Measurements from ENCODE around the gene SOCS1. TPM values are rescaled to one million over a fixed set of nuclear protein-coding genes. Genes with fewer than 3 reads are reported as not detected.

The SOCS1 gene
- total RNA-seq, 1 donor from 2014 or later: 161 TPM

DNA sequence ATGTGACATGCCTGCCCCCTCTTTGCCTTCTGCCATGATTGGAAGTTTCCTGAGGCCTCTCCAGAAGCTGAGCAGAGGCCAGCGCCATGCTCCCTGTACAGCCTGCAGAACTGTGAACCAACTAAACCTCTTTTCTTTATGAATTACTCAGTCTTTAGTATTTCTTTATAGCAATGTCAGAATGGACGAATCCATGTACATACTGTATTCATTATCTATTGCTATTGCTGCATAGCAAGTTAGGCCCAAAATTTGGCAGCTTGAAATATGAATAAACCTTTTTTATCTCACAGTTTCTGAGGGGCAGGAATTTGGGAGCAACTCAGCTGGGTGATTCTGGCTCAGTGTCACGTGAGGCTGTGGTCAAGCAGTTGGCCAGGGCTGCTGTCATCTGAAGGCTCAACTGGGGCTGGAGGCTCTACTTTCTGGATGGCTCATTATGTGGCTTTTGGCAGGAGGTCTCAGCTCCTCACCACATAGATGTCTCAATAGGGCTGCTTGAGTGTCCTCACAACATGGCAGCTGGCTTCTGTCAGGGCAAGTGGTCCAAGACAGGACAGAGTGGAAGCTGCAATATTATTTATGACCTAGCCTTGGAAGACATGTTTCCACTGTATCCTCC is 40.0 kb downstream of the SOCS1 start:
- peaks cover 28% of the 10 kb centered on the region for H3K9me3 Mint-ChIP-seq
- DNase-seq (ENCODE audit: low spot score): no peak
- no peak overlapping the region for H3K27ac Mint-ChIP-seq
- peaks cover 20% of the 10 kb centered on the region for H3K36me3 Mint-ChIP-seq (ENCODE audit: low read depth)
- peaks cover 25% of the 10 kb centered on the region for H3K4me1 Mint-ChIP-seq (ENCODE audit: low read depth)
- H3K27me3 Mint-ChIP-seq (ENCODE audit: insufficient read depth): no peaks in the 10 kb centered on the region
- no peak overlapping the region for H3K4me3 Mint-ChIP-seq
- intact Hi-C loops (cut with micrococcal nuclease): no loop called here

DNA sequence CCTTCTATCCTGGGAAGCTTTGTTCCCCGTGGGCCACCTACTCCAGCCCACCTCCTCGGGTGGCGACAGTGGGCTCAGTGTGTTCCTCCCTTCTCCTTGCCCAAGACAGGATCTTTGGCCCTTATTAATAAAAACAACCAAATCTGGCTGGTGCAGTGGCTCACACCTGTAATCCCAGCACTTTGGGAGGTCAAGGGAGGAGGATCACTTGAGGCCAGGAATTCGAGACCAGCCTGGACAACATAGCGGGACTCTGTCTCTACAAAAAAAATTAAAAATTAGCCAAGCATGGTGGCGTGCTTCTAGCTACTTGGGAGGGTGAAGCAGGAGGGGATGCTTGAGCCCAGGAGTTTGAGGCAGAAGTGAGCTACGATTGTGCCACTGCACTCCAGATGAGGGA is 42.2 kb downstream of the SOCS1 start:
- Mint-ChIP-seq H3K4me1 (ENCODE audit: low read depth) (peaks cover 13% of the 10 kb centered on the region), H3K4me3 (no peak overlapping the region), H3K9me3 (peaks cover 23% of the 10 kb centered on the region), H3K27me3 (ENCODE audit: insufficient read depth) (no peaks in the 10 kb centered on the region), H3K36me3 (ENCODE audit: low read depth) (peaks cover 15% of the 10 kb centered on the region), H3K27ac (no peak overlapping the region)
- intact Hi-C loops (cut with micrococcal nuclease): no loop called here
- no peak for DNase-seq (ENCODE audit: low spot score)

DNA sequence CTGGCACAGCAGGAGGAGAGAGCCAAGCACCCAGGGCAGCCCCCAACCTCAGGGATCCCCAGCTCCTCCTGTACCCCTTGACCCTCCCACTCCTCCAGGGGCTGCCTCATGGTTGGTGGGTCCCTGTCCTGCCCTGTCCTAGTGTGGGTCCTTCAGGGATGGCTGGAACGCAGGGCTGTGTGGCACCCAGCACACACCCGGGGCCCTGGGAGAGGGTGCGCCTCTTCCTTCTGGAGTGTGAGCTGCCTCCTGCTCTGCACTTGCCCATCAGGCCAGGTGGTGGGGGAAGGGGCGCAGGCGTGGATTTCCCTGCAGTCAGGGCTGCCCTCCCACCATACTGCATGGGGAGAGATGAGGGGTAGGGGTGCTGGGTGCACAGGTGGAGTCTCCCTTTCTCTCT is 42.6 kb downstream of the SOCS1 start:
- no peak overlapping the region for H3K27ac Mint-ChIP-seq
- H3K36me3 Mint-ChIP-seq (ENCODE audit: low read depth): peaks cover 12% of the 10 kb centered on the region
- no peak overlapping the region for H3K4me3 Mint-ChIP-seq
- intact Hi-C loops (cut with micrococcal nuclease): no loop called here
- H3K4me1 Mint-ChIP-seq (ENCODE audit: low read depth): peaks cover 12% of the 10 kb centered on the region
- no peak for DNase-seq (ENCODE audit: low spot score)
- H3K9me3 Mint-ChIP-seq: peaks cover 20% of the 10 kb centered on the region
- H3K27me3 Mint-ChIP-seq (ENCODE audit: insufficient read depth): no peaks in the 10 kb centered on the region

DNA sequence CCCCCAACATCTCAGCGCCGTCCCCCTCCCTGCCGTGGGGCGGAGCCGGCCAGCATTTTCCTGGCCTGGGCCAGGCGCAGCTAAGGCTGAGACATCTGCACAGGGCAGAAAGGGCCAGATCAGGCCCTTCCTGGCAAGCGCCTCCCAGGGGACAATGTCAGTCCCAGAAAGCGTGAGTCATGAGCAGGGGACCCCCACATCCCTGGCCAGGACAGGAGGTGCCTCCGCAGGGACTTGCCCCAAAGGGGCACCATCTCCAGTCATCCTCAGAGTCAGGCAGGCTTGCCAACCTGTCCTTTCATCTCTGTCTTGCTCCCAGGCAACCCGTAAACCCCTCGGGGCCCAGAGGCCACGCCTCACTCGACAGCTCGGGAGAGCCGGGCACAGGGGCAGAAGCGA is 43.2 kb downstream of the SOCS1 start:
- Mint-ChIP-seq H3K9me3 (peaks cover 17% of the 10 kb centered on the region), H3K4me3 (no peak overlapping the region), H3K4me1 (ENCODE audit: low read depth) (peaks cover 18% of the 10 kb centered on the region), H3K27me3 (ENCODE audit: insufficient read depth) (no peaks in the 10 kb centered on the region), H3K36me3 (ENCODE audit: low read depth) (peaks cover 9% of the 10 kb centered on the region), H3K27ac (no peak overlapping the region)
- DNase-seq (ENCODE audit: low spot score): no peak
- intact Hi-C loops (cut with micrococcal nuclease): no loop called here

DNA sequence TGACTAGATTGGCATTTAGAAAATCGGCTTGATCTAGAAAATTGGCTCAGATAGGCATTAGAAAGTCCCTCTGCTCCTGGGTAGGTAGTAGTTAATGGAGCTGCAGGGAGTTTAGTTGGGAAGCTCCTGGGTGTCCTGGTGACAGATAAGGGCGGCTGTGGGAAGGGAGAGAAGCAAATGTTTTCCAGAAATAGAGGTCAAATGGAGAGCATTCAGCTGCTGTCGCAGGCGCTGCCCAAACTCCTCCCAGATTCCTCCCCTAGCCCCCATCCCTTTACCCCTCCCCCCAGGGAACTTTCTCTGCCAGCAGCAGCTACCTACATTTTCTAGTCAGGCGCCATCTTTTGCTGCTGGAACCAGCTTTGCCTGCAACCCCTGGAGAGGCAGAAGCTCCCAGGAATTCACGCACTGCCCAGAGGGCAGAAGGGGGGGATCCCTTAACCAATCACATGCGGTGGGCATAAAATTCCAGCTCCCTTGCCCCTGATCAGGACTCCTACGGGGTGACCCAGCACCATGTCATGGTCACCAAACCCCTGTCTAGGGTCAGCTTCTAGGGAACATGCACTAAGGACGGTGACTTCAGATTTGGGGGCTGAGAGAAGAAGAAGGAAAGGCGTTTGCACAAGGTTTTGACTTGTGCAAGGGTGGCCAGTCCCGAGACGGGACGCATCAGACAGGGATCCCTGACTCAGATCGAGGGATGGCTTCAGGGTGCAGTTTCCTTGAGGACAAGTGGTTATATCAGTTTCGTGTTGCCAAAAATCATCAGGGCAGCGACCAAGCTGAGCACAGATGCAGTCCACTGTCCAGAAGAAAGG is 43.8 kb downstream of the SOCS1 start:
- H3K4me1 Mint-ChIP-seq (ENCODE audit: low read depth): peaks cover 22% of the 10 kb centered on the region
- no peak overlapping the region for H3K4me3 Mint-ChIP-seq
- H3K9me3 Mint-ChIP-seq: peaks cover 16% of the 10 kb centered on the region
- peaks cover 6% of the 10 kb centered on the region for H3K36me3 Mint-ChIP-seq (ENCODE audit: low read depth)
- intact Hi-C loops (cut with micrococcal nuclease): no loop called here
- no peak for DNase-seq (ENCODE audit: low spot score)
- H3K27me3 Mint-ChIP-seq (ENCODE audit: insufficient read depth): no peaks in the 10 kb centered on the region
- no peak overlapping the region for H3K27ac Mint-ChIP-seq

DNA sequence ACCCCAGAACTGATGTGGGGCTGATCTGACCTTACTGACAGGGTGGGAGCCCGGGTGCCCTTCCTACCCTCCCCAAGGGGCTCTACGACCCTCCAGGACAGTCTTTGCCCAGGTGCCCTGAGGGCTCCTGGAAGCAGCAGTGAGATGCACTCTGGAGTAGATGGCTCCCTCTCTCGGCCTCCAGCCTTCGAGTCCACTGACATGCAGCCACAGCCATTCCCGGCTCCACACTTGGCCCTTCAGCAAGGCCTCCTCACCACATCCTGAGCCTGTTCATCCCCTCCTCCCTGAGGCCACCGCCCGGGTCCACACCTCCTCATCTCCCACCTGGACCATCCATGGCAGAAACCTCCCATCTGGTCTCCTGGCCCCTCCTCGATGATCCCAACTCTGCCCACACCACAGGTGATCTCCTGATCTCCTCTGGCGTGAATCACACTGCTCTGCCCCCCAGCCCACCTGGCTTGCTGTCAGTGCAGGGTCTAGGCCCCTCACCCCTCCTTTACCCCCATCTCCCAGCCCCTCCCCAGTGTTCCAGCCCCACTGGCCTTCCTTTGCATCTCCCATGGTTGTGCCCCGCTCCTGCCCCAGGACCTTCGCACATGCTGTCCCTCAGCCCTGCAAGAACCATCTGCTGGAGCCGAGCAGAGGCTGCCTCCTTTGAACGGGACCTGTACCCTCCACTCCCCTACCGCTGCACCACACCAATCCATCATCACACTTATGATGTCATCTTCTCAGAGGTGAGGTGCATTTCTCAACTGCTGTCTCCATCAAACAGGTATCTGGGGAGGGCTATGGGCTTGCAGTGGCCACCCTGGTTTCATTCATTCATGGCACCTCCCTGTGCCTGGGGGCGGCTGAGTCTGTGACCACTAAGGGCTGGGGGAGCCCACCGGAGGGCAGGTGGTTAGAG is 44.7 kb downstream of the SOCS1 start:
- no peak for DNase-seq (ENCODE audit: low spot score)
- intact Hi-C loops (cut with micrococcal nuclease): no loop called here
- Mint-ChIP-seq H3K27me3 (ENCODE audit: insufficient read depth) (no peaks in the 10 kb centered on the region), H3K4me1 (ENCODE audit: low read depth) (peaks cover 31% of the 10 kb centered on the region), H3K36me3 (ENCODE audit: low read depth) (peaks cover 5% of the 10 kb centered on the region), H3K9me3 (peaks cover 12% of the 10 kb centered on the region), H3K4me3 (no peak overlapping the region), H3K27ac (peak overlapping the region; percentile 37)

DNA sequence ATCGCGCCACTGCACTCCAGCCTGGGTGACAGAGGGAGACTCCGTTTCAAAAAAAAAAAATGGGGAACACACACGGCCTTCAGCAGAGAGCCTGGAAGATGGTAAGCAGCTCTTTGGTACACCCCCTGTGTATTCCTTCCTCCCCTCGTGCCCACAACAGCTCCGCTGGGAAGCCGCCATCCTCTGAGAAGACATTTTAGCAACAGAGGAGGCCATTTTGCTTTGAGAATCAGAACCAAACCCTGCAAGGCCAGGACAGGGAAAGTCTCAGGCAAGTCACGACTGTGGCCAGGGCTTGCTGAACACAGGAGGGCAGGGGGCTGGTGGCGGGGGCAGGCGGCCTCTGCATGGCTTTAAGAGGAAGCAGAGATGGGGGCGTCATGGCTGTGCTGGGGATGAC is 45.7 kb downstream of the SOCS1 start:
- peaks cover 5% of the 10 kb centered on the region for H3K9me3 Mint-ChIP-seq
- H3K27me3 Mint-ChIP-seq (ENCODE audit: insufficient read depth): no peaks in the 10 kb centered on the region
- H3K4me1 Mint-ChIP-seq (ENCODE audit: low read depth): peaks cover 40% of the 10 kb centered on the region
- intact Hi-C loops (cut with micrococcal nuclease): no loop called here
- DNase-seq (ENCODE audit: low spot score): no peak
- H3K4me3 Mint-ChIP-seq: no peak overlapping the region
- no peaks in the 10 kb centered on the region for H3K36me3 Mint-ChIP-seq (ENCODE audit: low read depth)
- H3K27ac Mint-ChIP-seq: no peak overlapping the region

DNA sequence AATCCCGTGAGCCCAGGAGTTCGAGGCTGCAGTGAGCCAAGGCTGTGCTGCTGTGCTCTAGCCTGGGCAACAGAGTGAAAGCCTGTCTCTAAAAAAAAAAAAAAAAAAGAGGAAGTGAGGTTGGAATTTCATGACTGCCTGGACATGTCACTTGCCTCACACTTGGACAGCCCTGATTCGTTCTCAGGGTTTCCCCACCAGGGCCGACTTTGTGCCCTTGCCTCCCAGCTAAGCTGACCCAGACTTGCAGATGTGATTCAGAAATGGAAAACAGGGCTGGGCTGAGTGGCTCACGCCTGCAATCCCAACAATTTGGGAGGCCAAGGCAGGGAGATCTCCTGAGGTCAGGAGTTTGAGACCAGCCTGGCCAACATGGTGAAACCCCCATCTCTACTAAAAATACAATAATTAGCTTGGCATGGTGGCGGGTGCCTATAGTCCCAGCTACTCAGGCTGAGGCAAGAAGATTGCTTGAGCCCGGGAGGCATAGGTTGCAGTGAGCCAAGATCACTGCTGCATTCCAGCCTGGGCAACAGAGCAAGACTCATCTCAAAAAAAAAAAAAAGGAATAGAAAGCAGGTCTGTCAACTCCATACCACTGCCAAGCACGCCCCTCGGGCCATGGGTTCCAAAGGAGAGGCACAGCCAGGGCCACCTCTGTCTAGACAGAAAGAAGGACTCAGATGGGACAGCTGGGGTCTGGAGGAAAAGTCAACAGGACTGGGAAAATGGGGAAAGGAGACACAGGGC is 46.9 kb downstream of the SOCS1 start:
- DNase-seq (ENCODE audit: low spot score): no peak
- intact Hi-C loops (cut with micrococcal nuclease): no loop called here

DNA sequence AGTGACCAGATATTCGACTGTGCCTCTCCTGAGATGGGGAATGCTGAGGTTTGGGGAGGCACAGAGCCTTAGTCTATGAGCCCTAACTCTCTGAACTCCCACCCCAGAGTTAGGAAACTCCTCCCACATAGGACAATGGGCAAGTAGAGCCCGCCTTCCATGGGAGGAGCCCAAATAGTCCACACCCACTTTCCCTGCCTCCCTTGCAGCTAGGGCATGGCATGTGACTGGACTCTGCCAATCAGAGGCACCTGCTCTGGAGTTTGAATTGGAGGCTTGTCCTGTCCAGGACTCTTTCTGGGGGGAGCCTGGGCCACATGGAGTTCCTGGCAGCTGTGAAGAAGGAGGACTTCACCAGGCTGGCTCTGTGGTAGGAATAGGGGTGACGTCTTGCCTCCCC is 48.4 kb downstream of the SOCS1 start:
- no peak overlapping the region for H3K4me3 Mint-ChIP-seq
- H3K36me3 Mint-ChIP-seq (ENCODE audit: low read depth): no peaks in the 10 kb centered on the region
- peaks cover 5% of the 10 kb centered on the region for H3K9me3 Mint-ChIP-seq
- no peaks in the 10 kb centered on the region for H3K27me3 Mint-ChIP-seq (ENCODE audit: insufficient read depth)
- no peak overlapping the region for H3K27ac Mint-ChIP-seq
- intact Hi-C loops (cut with micrococcal nuclease): loop anchor here (2.0 kb wide), 1 partner anchor 17 kb away; no protein-coding TSS in a partner anchor
- peaks cover 55% of the 10 kb centered on the region for H3K4me1 Mint-ChIP-seq (ENCODE audit: low read depth)
- no peak for DNase-seq (ENCODE audit: low spot score)

More for the DNA sequence above, 46.9 kb downstream of the SOCS1 start:
- Mint-ChIP-seq H3K4me1 (ENCODE audit: low read depth) (peaks cover 45% of the 10 kb centered on the region), H3K36me3 (ENCODE audit: low read depth) (no peaks in the 10 kb centered on the region), H3K27ac (no peak overlapping the region), H3K4me3 (no peak overlapping the region), H3K9me3 (peaks cover 5% of the 10 kb centered on the region), H3K27me3 (ENCODE audit: insufficient read depth) (no peaks in the 10 kb centered on the region)

DNA sequence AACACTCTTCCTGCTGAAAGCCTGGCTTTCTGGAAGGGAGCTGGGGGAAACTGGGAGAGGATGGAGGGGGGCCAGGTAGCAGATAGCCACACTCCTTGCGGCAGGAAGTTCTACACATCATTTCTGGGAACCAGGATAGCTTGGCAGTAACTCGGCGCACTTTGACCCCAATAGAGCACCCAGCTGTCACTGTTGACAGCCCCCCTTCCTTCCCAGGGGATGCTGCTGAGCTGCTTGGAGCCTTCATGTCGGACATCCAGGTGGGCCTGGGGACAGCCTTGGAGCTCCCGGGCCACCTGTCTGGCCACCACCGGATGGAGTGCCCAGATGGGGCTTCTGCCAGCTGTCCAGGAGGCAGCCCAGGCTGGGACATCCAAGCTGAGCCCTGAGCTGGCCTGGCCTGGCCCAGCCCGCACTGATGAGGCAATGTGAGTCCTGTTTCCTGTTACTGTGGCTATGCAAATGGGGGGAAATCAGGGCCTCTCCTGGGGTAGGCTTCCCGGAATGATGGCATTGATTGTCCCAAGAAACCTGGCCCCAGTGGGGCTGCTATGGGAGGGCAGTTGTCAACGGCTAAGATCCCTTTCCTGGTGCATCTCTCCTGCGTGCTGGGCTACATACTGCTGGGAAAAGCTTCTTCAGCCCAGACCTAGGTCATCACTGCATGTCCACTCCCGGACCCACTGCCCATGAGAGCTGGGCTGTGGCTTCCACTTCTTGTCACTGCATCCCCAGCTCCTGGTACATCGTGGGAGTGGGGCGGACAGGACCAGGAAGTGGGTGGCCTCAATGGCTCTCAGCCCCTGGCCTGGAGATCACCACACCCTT is 50.0 kb downstream of the SOCS1 start:
- no peaks in the 10 kb centered on the region for H3K27me3 Mint-ChIP-seq (ENCODE audit: insufficient read depth)
- peak overlapping the region; percentile 92 for H3K27ac Mint-ChIP-seq
- H3K9me3 Mint-ChIP-seq: peaks cover 5% of the 10 kb centered on the region
- H3K4me1 Mint-ChIP-seq (ENCODE audit: low read depth): peaks cover 63% of the 10 kb centered on the region
- H3K36me3 Mint-ChIP-seq (ENCODE audit: low read depth): no peaks in the 10 kb centered on the region
- intact Hi-C loops (cut with micrococcal nuclease): loop anchor here (2.0 kb wide), 1 partner anchor 19 kb away; no protein-coding TSS in a partner anchor
- no peak for DNase-seq (ENCODE audit: low spot score)
- peak overlapping the region; percentile 31 for H3K4me3 Mint-ChIP-seq

DNA sequence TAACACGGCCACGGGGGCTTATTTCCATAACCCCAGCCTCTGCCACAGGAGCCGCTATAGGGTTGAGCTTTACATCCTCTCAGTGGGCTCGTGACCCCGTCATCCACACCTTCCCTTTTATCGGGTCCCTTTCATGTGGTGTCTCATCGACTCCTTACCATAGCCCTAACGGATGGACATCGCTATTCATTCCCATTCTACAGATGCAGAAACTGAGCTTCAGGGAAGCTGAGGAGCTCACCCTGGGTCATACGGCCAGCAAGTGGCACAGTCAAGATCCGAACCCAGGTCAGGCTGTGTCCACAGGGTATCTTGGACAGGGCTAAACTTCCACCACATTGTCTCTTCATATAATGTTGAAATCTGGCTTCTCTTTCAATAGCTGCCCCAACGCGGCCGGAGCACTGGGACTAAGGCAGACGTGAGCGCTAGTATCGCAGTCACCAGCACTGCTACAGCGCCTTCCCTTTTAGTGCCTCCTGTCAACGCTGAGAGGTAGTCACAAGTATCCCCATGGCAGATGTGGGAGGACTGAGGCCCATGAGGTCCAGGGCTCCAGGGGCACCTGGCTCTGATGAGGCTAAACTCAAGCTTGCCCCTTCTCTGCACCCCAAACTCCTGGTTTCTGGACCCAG is 50.8 kb downstream of the SOCS1 start:
- no peak overlapping the region for H3K4me3 Mint-ChIP-seq
- peak overlapping the region; percentile 24 for H3K27ac Mint-ChIP-seq
- H3K9me3 Mint-ChIP-seq: peaks cover 5% of the 10 kb centered on the region
- peaks cover 66% of the 10 kb centered on the region for H3K4me1 Mint-ChIP-seq (ENCODE audit: low read depth)
- no peaks in the 10 kb centered on the region for H3K27me3 Mint-ChIP-seq (ENCODE audit: insufficient read depth)
- no peak for DNase-seq (ENCODE audit: low spot score)
- intact Hi-C loops (cut with micrococcal nuclease): no loop called here
- H3K36me3 Mint-ChIP-seq (ENCODE audit: low read depth): no peaks in the 10 kb centered on the region

Measured in activated T-helper 1 cell treated with anti-CD3 and anti-CD28 coated beads, Interleukin-12 subunit alpha, Interleukin-12 subunit beta, Interleukin-2, Interleukin-4 antibody, amounts not matched to agents 30 ng/mL and 10 ng/mL and 1 ng/mL, durations not matched to agents 14 hours and 24 hours and 36 hours (primary cell).